Subcutaneous abdominal adipose tissue (tissue), 5 donors: ENCODE results near the gene OTUD5.
"Not testable (repeated sequence)": the region's sequence is repeated elsewhere in the genome, so short reads cannot be mapped to it uniquely, and the experiment has no call there.

Experiments used
- H3K27ac ChIP-seq: one replicate; pipeline ENCODE4 v1.7.0; 2013; ENCODE audit warnings: low read depth, mild to moderate bottlenecking, inconsistent platforms, low read length, moderate library complexity
- H3K27me3 ChIP-seq, 5 donors: one replicate each; pipeline ENCODE4 v1.7.0; 2013; ENCODE audit warnings: low read length in 5 of 5, inconsistent platforms in 1 of 5; ENCODE audit not compliant: control insufficient read depth in 5 of 5, insufficient read depth in 4 of 5
- H3K36me3 ChIP-seq, 5 donors: one replicate each; pipeline ENCODE4 v1.7.0; 2013; ENCODE audit warnings: low read length in 5 of 5; ENCODE audit not compliant: control insufficient read depth in 5 of 5, insufficient read depth in 5 of 5
- H3K4me1 ChIP-seq, 5 donors: one replicate each; pipeline ENCODE4 v1.7.0; 2013; ENCODE audit warnings: low read length in 5 of 5, mild to moderate bottlenecking in 3 of 5, moderate library complexity in 1 of 5; ENCODE audit not compliant: control insufficient read depth in 5 of 5, insufficient read depth in 5 of 5
- H3K4me3 ChIP-seq, 5 donors: one replicate each; pipeline ENCODE4 v1.7.0; 2013; ENCODE audit warnings: low read length in 5 of 5, low read depth in 1 of 5
- H3K9ac ChIP-seq, 5 donors: one replicate each; pipeline ENCODE4 v1.7.0; 2013; ENCODE audit warnings: low read length in 5 of 5, mild to moderate bottlenecking in 4 of 5, moderate library complexity in 3 of 5
- H3K9me3 ChIP-seq, 5 donors: one replicate each; pipeline ENCODE4 v1.7.0; 2013; ENCODE audit warnings: low read length in 5 of 5; ENCODE audit not compliant: control insufficient read depth in 5 of 5
- donor health status: healthy.
- donor health status: healthy.
- donor health status: healthy.
- donor health status: healthy.
- donor health status: healthy.

OTUD5 gene

DNA sequence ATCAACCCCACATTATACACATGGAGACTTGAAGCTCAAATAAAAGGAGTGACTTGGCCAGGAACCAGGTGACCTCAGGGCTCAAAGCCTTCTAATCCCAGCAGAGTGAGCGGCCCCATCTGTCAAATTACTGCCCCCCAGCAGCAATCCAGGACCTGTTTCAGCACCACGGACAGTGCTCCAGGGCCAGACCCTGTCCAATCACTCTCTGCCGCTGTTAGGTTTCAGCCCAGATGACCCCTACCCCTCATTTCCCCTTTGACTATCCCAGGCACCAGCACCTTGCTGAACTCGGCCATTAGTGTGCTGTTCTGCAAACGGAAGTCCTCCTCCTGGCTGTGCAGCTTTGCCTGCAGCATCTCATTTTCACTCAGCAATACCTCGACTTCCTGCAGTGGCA, 39.6 kb upstream of the OTUD5 start:
- Histone ChIP-seq H3K36me3 (peaks cover 6 to 45% (median 26%) of the 10 kb centered on the region in 5 donors), H3K9ac (no peak overlapping the region), H3K4me3 (no peak overlapping the region), H3K4me1 (peaks cover 0 to 12% (median 9%) of the 10 kb centered on the region in 5 donors), H3K9me3 (peaks cover 0 to 5% (median 3%) of the 10 kb centered on the region in 5 donors), H3K27ac (no peak overlapping the region), H3K27me3 (peaks cover 0 to 4% (median 0%) of the 10 kb centered on the region in 5 donors)

DNA sequence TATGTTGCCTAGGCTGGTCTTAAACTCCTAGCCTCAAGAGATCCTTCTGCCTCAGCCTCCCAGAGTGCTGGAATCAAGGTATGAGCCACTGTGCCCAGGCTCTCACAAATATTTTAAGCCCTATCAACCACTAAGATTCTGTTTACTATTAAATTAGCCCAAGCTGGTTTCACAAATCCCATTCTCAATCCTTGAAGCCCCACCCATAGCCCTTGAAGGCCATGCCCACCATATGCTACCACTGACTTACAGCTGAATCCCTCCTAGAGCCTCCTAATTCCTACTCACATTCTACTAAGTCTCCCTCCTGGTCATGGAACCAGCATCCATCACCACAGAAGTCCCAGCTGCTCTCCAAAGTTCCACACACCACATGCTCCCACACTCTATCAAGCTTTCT, 34.9 kb upstream of the OTUD5 start:
- peaks cover 0 to 22% (median 9%) of the 10 kb centered on the region in 5 donors for H3K4me1 ChIP-seq
- H3K9ac ChIP-seq, result no peak overlapping the region
- H3K36me3 ChIP-seq, result peaks cover 0 to 57% (median 27%) of the 10 kb centered on the region in 5 donors
- H3K27me3 ChIP-seq, result peaks cover 0 to 7% (median 6%) of the 10 kb centered on the region in 5 donors
- H3K9me3 ChIP-seq, result peaks cover 0 to 4% (median 0%) of the 10 kb centered on the region in 5 donors
- H3K27ac ChIP-seq, result no peak overlapping the region
- H3K4me3 ChIP-seq, result no peak overlapping the region

DNA sequence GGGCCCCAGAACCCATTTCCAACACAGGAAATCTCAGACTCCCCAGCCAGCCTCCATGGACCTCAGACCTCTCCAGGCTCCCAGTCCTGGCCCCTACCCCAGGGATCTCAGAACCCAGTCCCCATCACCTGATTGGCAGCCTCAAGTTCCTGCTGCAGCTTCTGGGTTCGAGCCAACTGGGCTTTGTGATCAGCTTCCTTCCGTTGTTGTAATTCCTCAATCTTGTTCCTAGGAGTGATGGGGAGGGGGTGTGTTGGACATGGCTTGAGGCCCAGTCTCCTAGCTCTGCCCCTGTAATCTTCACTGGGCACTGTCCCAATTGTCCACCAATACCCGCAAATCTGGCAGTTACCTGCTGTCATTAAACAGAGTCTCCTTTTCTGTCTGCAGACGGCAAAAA, 32.1 kb upstream of the OTUD5 start:
- Histone ChIP-seq H3K4me1 (peaks cover 0 to 22% (median 9%) of the 10 kb centered on the region in 5 donors), H3K36me3 (peaks cover 0 to 47% (median 22%) of the 10 kb centered on the region in 5 donors), H3K4me3 (no peak overlapping the region), H3K27me3 (peaks cover 0 to 6% (median 4%) of the 10 kb centered on the region in 5 donors), H3K9me3 (no peaks in the 10 kb centered on the region), H3K9ac (no peak overlapping the region), H3K27ac (peak overlapping the region; percentile 62)

DNA sequence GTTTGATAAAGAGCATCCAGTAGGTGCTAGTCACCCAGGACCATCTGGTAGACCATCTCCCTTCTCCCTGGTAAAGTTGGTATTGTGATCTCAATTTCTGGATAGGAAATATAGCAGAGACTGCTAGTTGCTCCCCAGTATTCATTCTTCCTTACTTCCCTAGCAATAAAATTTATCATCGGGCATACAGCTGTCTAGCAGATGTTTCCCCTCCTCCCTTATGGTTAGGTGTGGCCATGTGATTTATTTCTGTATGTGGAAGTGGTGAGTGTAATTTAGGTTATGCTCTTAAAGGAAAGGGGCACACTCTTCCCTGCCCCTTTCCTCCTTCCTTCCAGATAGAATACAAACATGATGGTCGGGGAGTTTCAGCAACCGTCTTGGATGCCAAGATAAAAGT, 26.5 kb upstream of the OTUD5 start:
- Histone ChIP-seq H3K27me3 (peaks cover 0 to 11% (median 7%) of the 10 kb centered on the region in 5 donors), H3K4me1 (peaks cover 0 to 6% (median 2%) of the 10 kb centered on the region in 5 donors), H3K27ac (no peak overlapping the region), H3K4me3 (no peak overlapping the region), H3K9me3 (no peaks in the 10 kb centered on the region), H3K36me3 (peaks cover 10 to 66% (median 41%) of the 10 kb centered on the region in 5 donors), H3K9ac (no peak overlapping the region)

DNA sequence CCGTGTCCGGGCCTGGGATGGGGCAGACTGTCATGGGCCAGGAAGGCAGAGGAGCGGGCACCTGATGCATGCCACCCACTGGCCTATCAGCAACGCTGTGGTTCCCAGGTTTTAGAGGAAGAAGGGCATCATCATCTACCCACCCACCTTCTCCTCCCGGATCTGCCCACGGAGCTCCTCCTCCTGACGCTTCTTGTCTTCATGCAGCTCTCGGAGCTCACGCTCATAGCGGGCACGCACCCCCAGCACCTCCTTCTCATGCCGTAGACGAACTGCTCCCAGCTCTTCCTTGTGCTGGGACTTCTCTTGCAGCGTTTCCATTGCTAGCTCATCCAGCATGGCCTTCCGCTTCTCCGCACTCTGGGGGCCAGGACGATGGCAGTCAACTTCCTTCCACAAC, 25.7 kb upstream of the OTUD5 start:
- Histone ChIP-seq H3K27ac (no peak overlapping the region), H3K36me3 (peaks cover 10 to 64% (median 43%) of the 10 kb centered on the region in 5 donors), H3K4me1 (no peaks in the 10 kb centered on the region), H3K9ac (no peak overlapping the region), H3K27me3 (peaks cover 0 to 9% (median 5%) of the 10 kb centered on the region in 5 donors), H3K9me3 (no peaks in the 10 kb centered on the region), H3K4me3 (no peak overlapping the region)

DNA sequence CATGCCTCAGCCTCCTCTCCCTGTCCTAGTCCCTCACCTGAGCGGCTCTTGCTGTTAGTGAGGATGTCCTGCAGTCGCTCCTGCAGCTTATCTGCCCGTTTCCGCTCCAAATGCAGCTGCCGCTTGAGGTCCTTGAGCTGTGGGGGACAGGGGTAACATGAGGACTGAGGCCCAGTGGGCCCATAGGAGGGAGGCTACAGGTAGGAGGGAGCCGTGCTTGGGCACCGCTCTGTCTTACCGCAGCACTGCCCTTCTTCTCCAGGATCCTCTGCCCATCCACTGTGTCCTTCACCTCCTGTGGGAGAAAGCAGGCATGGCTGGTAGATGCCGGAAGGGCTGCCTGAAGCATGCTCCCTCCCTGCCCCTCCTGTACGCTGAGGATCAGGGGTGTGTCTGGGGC, 23.8 kb upstream of the OTUD5 start:
- no peak overlapping the region for H3K4me3 ChIP-seq
- H3K4me1 ChIP-seq, result no peaks in the 10 kb centered on the region
- peaks cover 0 to 12% (median 5%) of the 10 kb centered on the region in 5 donors for H3K27me3 ChIP-seq
- H3K9ac ChIP-seq, result no peak overlapping the region
- peaks cover 10 to 69% (median 46%) of the 10 kb centered on the region in 5 donors for H3K36me3 ChIP-seq
- H3K9me3 ChIP-seq, result no peaks in the 10 kb centered on the region
- H3K27ac ChIP-seq, result no peak overlapping the region

DNA sequence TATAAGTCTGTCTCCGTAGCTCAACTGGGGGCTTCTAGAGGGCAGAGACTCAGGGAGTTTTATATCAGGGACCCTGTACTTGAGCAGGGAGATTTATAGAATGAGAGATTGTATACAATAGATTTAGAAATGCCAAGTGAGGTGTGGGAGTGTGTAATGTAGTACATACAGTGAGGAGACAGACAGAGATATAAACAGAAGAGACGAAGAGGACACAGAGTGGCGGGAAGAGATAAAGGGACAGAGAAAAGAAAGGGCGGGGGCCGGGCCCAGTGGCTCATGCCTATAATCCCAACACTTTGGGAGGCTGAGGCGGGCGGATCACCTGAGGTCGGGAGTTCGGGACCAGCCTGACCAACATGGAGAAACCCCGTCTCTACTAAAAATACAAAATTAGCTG, 22.9 kb upstream of the OTUD5 start:
- not testable (repeated sequence) for H3K4me1 ChIP-seq, H3K9me3 ChIP-seq, H3K4me3 ChIP-seq, H3K9ac ChIP-seq, H3K27ac ChIP-seq
- peaks cover 0 to 12% (median 5%) of the 10 kb centered on the region in 5 donors for H3K27me3 ChIP-seq
- peaks cover 10 to 74% (median 52%) of the 10 kb centered on the region in 5 donors for H3K36me3 ChIP-seq

DNA sequence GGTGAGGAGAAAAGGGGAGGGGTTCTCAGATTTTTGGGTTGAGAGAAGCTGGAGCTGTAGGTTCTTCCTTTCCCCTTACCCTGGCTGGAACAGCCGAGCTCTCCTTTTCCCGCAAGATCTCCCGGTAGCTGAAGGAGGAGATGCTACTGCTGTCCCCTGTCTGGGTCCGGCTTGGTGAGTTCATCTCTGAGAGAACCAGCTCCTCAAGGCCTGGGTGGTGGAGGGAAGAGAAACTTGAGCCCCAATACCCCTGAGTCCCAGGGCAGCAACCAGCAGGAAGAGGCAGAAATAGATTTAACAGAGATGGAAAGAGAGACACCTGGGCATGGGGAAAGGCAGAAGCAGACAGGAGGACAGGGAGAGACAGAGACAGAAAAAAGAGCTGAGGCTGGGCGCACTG, 20.8 kb upstream of the OTUD5 start:
- H3K36me3 ChIP-seq, result peaks cover 4 to 72% (median 46%) of the 10 kb centered on the region in 5 donors
- H3K27ac ChIP-seq, result no peak overlapping the region
- no peaks in the 10 kb centered on the region for H3K9me3 ChIP-seq
- H3K9ac ChIP-seq, result no peak overlapping the region
- no peaks in the 10 kb centered on the region for H3K4me1 ChIP-seq
- no peak overlapping the region for H3K4me3 ChIP-seq
- peaks cover 0 to 12% (median 6%) of the 10 kb centered on the region in 5 donors for H3K27me3 ChIP-seq

DNA sequence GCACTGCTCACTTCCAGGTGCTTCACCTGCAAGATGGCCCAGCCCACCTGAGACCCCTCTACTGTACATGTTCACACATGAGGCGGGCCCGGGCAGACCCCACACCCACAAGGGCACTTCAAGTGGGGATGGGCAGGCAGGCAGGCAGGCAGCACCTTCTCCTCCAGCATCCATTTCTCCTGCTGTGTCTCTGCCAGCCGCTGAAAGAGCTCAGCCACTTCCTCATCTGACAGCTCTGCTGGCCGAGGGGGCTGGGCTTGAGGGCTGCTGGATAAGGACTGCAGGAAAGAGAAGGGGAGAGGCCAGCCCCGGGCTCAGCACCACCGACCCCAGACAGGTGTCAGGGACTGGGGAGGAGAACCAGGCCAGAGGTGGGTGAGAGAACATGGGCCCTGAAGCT, 18.7 kb upstream of the OTUD5 start:
- Histone ChIP-seq H3K9me3 (no peaks in the 10 kb centered on the region), H3K27ac (no peak overlapping the region), H3K4me1 (peaks cover 0 to 15% (median 11%) of the 10 kb centered on the region in 5 donors), H3K27me3 (peaks cover 0 to 13% (median 10%) of the 10 kb centered on the region in 5 donors), H3K9ac (no peak overlapping the region), H3K4me3 (no peak overlapping the region), H3K36me3 (peaks cover 4 to 50% (median 29%) of the 10 kb centered on the region in 5 donors)

DNA sequence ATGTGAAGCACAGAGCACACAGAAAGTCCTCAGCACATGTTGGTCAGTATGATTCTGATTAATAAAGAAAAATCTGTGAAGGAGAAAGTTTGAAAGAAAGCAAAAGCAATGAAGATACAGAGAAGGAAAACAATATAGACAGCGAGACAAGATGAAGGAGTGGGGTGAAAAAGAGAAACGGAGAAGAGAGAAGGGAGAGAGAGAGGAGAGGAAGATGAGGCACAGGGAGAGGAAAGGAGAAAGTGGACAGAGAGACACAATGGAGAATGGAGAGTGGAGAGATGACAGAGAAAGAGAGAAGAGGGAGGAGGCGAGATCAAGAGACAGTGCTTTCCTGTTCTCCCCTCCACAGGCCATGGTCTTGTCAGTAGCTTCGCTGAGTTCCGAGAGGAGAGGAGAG, 18.1 kb upstream of the OTUD5 start:
- peaks cover 4 to 47% (median 25%) of the 10 kb centered on the region in 5 donors for H3K36me3 ChIP-seq
- H3K4me3 ChIP-seq, result no peak overlapping the region
- no peak overlapping the region for H3K27ac ChIP-seq
- peaks cover 0 to 15% (median 11%) of the 10 kb centered on the region in 5 donors for H3K4me1 ChIP-seq
- H3K9ac ChIP-seq, result no peak overlapping the region
- H3K27me3 ChIP-seq, result peaks cover 0 to 13% (median 7%) of the 10 kb centered on the region in 5 donors
- no peaks in the 10 kb centered on the region for H3K9me3 ChIP-seq
